ENCODE measurements around the gene PDHX. TPM values are rescaled to one million over a fixed set of nuclear protein-coding genes. Genes with fewer than 3 reads are reported as not detected.

The PDHX gene
- total and polyA plus RNA-seq, 2 of the 4 experiments (the other 2 are of a cell fraction): 19.8 to 26.7 TPM

- no peak overlapping the region; the same call in 1 of the 2 replicates for H3K9ac ChIP-seq (ENCODE audit: low read depth, low read length)
- no peak overlapping the region for H4K5ac ChIP-seq (ENCODE audit: low read depth, low read length)
- POLR2A ChIA-PET (ENCODE audit: unreplicated experiment): interaction anchor here (2.2 kb wide), 1 partner anchor 142 kb away, joined by 7 read pairs; the partner anchor contains the start of gene CD44
- peaks cover 3% of the 10 kb centered on the region for H3K36me3 ChIP-seq (ENCODE audit: control insufficient read depth, insufficient read depth, low read length)
- no peak overlapping the region for H3K27ac ChIP-seq (ENCODE audit: insufficient read depth, low read length)
- H3K27me3 ChIP-seq (ENCODE audit: control insufficient read depth, insufficient read depth, low read length): no peaks in the 10 kb centered on the region
- H3K4ac ChIP-seq (ENCODE audit: low read depth, low read length): no peak overlapping the region; the same call in 1 of the 2 replicates
- DNase-seq (peak; percentile 58), ATAC-seq (ENCODE audit: low read depth) (peak; percentile 63)
- CTCF ChIA-PET: interaction anchor here (0.5 to 0.8 kb wide), 4 partner anchors 100 to 199 kb away, joined by 3 to 7 read pairs (median 3); no protein-coding TSS in a partner anchor
- BruUV-seq (replicated peaks): no TSS peak
- peak overlapping the region; percentile 18 for H2BK5ac ChIP-seq (ENCODE audit: low read depth, low read length, poor library complexity, severe bottlenecking)
- H3K79me1 ChIP-seq (ENCODE audit: low read depth in 1 of 2, low read length in 2 of 2): peaks cover 4 to 24% of the 10 kb centered on the region in 2 experiments; a peak in 3 of 4 replicates
- peak overlapping the region; percentile 49; the same call in 1 of the 2 replicates for H3K18ac ChIP-seq (ENCODE audit: low read depth, low read length)
- H2AK5ac ChIP-seq (ENCODE audit: low read depth, low read length): no peak overlapping the region
- H3K4me2 ChIP-seq (ENCODE audit: low read depth, low read length): peak overlapping the region; percentile 44; the same call in 1 of the 2 replicates
- H3K56ac ChIP-seq (ENCODE audit: extremely low read depth, insufficient read depth, low read length): no peak overlapping the region
- peak overlapping the region; percentile 3; the same call in 1 of the 2 replicates for H3K23ac ChIP-seq (ENCODE audit: low read depth, low read length)
- in situ Hi-C loops (cut with MboI; ENCODE audit: low sequenced_read_pairs) (loop anchor here (5.0 to 10.0 kb wide), 2 partner anchors 144 to 377 kb away; no protein-coding TSS in a partner anchor), intact Hi-C loops (cut with micrococcal nuclease) (loop anchor here (1.0 to 10.0 kb wide), 4 partner anchors 71 to 413 kb away; no protein-coding TSS in a partner anchor), dilution Hi-C loops (cut with HindIII; ENCODE audit: low sequenced_read_pairs, unreplicated experiment) (no loop called here)
- no peak overlapping the region for H3K4me3 ChIP-seq (ENCODE audit: insufficient read depth, low read depth, low read length)
- H4K8ac ChIP-seq (ENCODE audit: low read depth in 2 of 2, low read length in 2 of 2): 0 out of 4 replicates have a peak overlapping the region, but pooled peaks of 1 of the 2 experiments have one; percentile 2
- WGBS, 2 experiments (ENCODE audit: extremely low coverage in 2 of 2, insufficient read length in 1 of 2): 53% methylated on average over 3 of the region's 3 CpGs; no CpG with 5 or more reads in 1 of the 2 experiments
- no peaks in the 10 kb centered on the region for H4K20me1 ChIP-seq (ENCODE audit: insufficient read depth, low read length)
- H2BK15ac ChIP-seq (ENCODE audit: low read depth, low read length): peak overlapping the region; percentile 27; the same call in 1 of the 3 replicates
- H2AFZ ChIP-seq (replicated peaks; ENCODE audit: low read length, poor library complexity): no peak overlapping the region
- H3K4me1 ChIP-seq (ENCODE audit: control insufficient read depth, insufficient read depth, low read length): peaks cover 2% of the 10 kb centered on the region
- no peak overlapping the region for H2AK9ac ChIP-seq (replicated peaks; ENCODE audit: low read depth, low read length, poor library complexity)
- H2BK120ac ChIP-seq (ENCODE audit: low read depth, low read length): peak overlapping the region; percentile 12; the same call in 1 of the 2 replicates
- no peaks in the 10 kb centered on the region for H3K9me3 ChIP-seq (ENCODE audit: control insufficient read depth, insufficient read depth, low read length)
- 0 out of 2 replicates have a peak overlapping the region, but pooled peaks have one; percentile 3 for H2BK20ac ChIP-seq (ENCODE audit: low read depth, low read length)
- H4K91ac ChIP-seq (ENCODE audit: insufficient read depth, low read depth, low read length): peak overlapping the region; percentile 10; the same call in 1 of the 2 replicates
- H3K9me1 ChIP-seq (ENCODE audit: insufficient read depth, low read length): peaks cover 5% of the 10 kb centered on the region
- no peak overlapping the region; the same call in 1 of the 2 replicates for H3K14ac ChIP-seq (replicated peaks; ENCODE audit: low read depth, low read length)
- no peak for TF ChIP-seq BHLHE40 (IDR thresholded peaks at IDR 0.05; ENCODE audit: low read depth, low read length)
- TF ChIP-seq MXI1 (IDR thresholded peaks at IDR 0.05; ENCODE audit: borderline replicate concordance, low read depth, low read length): no peak
- TF ChIP-seq RAD21 (IDR thresholded peaks at IDR 0.05; ENCODE audit: low read length): peak; percentile 74
- TF ChIP-seq SMC3 (IDR thresholded peaks at IDR 0.05; ENCODE audit: low read depth, low read length): peak; percentile 68
- TF ChIP-seq CHD1 (IDR thresholded peaks at IDR 0.05; ENCODE audit: low read depth, low read length): no peak
- peak; percentile 63 for TF ChIP-seq CTCF (conservative IDR thresholded peaks at IDR 0.05; ENCODE audit: low read depth, low read length)
- no peak for TF ChIP-seq NFE2L2 (IDR thresholded peaks at IDR 0.05; ENCODE audit: low read depth, low read length)
- no peak for TF ChIP-seq POLR2A (IDR thresholded peaks at IDR 0.05; ENCODE audit: low read depth, low read length)
- no peak for TF ChIP-seq RFX5 (IDR thresholded peaks at IDR 0.05; ENCODE audit: low read depth, low read length)
- TF ChIP-seq MAZ (IDR thresholded peaks at IDR 0.05; ENCODE audit: borderline replicate concordance, low read depth, low read length): no peak
- TF ChIP-seq CEBPB (IDR thresholded peaks at IDR 0.05; ENCODE audit: low read depth, low read length): no peak
- no peak for TF ChIP-seq RCOR1 (IDR thresholded peaks at IDR 0.05; ENCODE audit: insufficient replicate concordance, low read length)
- no peak for TF ChIP-seq ELK1 (IDR thresholded peaks at IDR 0.05; ENCODE audit: borderline replicate concordance, low read depth, low read length)
- no peak for TF ChIP-seq FOS (IDR thresholded peaks at IDR 0.05; ENCODE audit: low read depth, low read length)
These were observed 81.6 kb downstream of the PDHX start for GRCh38 chr11:34997952-34998528.
